Stimulated activated CD8-positive, alpha-beta memory T cell treated with anti-CD3 and anti-CD28 coated beads, Interleukin-12 subunit alpha, Interleukin-12 subunit beta, amount 100 ng/mL, for 1 hour (primary cell): ENCODE results near the gene MAP2K5.
"Not testable (repeated sequence)": the region's sequence is repeated elsewhere in the genome, so short reads cannot be mapped to it uniquely, and the experiment has no call there.

Experiments
- DNase-seq: peaks from one replicate; pipeline ENCODE4 v3.0.0-alpha.2; 2020; ENCODE audit warnings: low read depth

Gene MAP2K5

GRCh38 chr15:67601073-67601472 is 58.6 kb downstream of the MAP2K5 start:
- no peak for DNase-seq

- no peak for DNase-seq
Observed at GRCh38 chr15:67603063-67603462, 60.6 kb downstream of the MAP2K5 start.

- DNase-seq, result no peak
Observed at GRCh38 chr15:67605871-67606270, 63.4 kb downstream of the MAP2K5 start.

GRCh38 chr15:67606742-67607141 is 64.2 kb downstream of the MAP2K5 start:
- DNase-seq, result no peak

- DNase-seq, result no peak
Observed at GRCh38 chr15:67607329-67607728, 64.8 kb downstream of the MAP2K5 start.

- no peak for DNase-seq
Observed at GRCh38 chr15:67607959-67608637, 65.6 kb downstream of the MAP2K5 start.

GRCh38 chr15:67608638-67608959 is 66.1 kb downstream of the MAP2K5 start:
- DNase-seq, result no peak

- DNase-seq, result no peak
Observed at GRCh38 chr15:67611370-67612369, 69.2 kb downstream of the MAP2K5 start.

- no peak for DNase-seq
Observed at GRCh38 chr15:67613211-67613610, 70.7 kb downstream of the MAP2K5 start.

GRCh38 chr15:67613708-67614107 is 71.2 kb downstream of the MAP2K5 start:
- no peak for DNase-seq

- DNase-seq, result not testable (repeated sequence)
Observed at GRCh38 chr15:67615131-67615534, 72.6 kb downstream of the MAP2K5 start.

GRCh38 chr15:67618297-67618696 is 75.8 kb downstream of the MAP2K5 start:
- no peak for DNase-seq

GRCh38 chr15:67622110-67622509 is 79.6 kb downstream of the MAP2K5 start:
- DNase-seq, result no peak

GRCh38 chr15:67632261-67632660 is 89.8 kb downstream of the MAP2K5 start:
- no peak for DNase-seq

GRCh38 chr15:67635950-67636349 is 93.4 kb downstream of the MAP2K5 start:
- not testable (repeated sequence) for DNase-seq

- no peak for DNase-seq
Observed at GRCh38 chr15:67639591-67639990, 97.1 kb downstream of the MAP2K5 start.

GRCh38 chr15:67641453-67641852 is 99.0 kb downstream of the MAP2K5 start:
- no peak for DNase-seq

GRCh38 chr15:67646847-67647246 is 104.3 kb downstream of the MAP2K5 start:
- DNase-seq, result no peak

GRCh38 chr15:67652586-67652985 is 110.1 kb downstream of the MAP2K5 start:
- no peak for DNase-seq

GRCh38 chr15:67660446-67660845 is 117.9 kb downstream of the MAP2K5 start:
- no peak for DNase-seq

- DNase-seq, result no peak
Observed at GRCh38 chr15:67660874-67661606, 118.5 kb downstream of the MAP2K5 start.

GRCh38 chr15:67670647-67671305 is 128.3 kb downstream of the MAP2K5 start:
- DNase-seq, result no peak
